ENCODE results near the gene PPP1R9A.

PPP1R9A gene

DNA sequence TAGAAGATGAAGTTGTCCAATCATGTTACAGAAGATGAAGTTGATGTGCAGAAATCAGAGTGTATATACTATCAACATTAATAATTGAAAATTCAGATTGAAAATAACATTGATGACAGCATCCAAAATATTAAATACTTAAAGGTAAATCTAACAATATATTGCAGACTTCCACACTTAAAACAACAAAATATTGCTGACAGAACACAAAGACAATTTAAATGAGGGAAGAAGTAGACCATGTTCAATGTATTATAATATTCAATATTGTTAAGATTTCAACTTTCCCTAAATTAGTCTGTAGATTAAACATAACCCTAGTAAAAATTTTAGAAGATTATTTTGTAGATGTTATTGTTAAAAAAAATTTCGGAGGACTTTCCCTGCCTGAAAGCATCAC lies 265.0 kb downstream of the PPP1R9A start:
- Histone ChIP-seq H3K9me3 (ENCODE audit: control insufficient read depth, low read length) (peaks cover 6% of the 10 kb centered on the region), H3K9ac (ENCODE audit: low read length) (no peak overlapping the region), H3K4me3 (ENCODE audit: low read length) (no peak overlapping the region), H3K27me3 (replicated peaks; ENCODE audit: control insufficient read depth, insufficient read depth, low read length) (no peaks in the 10 kb centered on the region), H3K36me3 (ENCODE audit: control insufficient read depth, insufficient read depth, low read length, severe bottlenecking) (no peaks in the 10 kb centered on the region), H3K4me1 (ENCODE audit: control insufficient read depth, insufficient read depth, low read length) (peaks cover 16% of the 10 kb centered on the region)
- no peak for DNase-seq (ENCODE audit: low read depth)

DNA sequence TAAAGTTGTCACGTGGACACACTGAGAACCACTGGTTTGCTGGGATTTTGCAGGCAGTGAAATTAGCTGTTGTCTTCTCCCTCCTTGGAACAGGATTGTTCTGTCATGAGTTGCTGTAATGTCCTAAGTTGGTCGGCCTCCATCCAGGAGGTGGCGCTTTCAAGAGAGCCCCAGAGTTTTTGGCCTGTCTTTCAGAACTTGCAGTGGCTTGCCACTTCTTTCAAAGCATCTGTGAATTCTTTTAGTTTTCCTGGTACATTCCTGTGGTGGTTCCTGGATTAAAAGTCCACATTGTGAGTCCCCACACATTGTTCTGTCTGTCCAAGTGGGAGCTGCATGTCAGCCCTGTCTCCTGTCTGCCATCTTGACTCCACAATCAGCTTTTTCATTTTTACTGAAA lies 283.1 kb downstream of the PPP1R9A start:
- H3K27me3 ChIP-seq (replicated peaks; ENCODE audit: control insufficient read depth, insufficient read depth, low read length), result no peaks in the 10 kb centered on the region
- no peaks in the 10 kb centered on the region for H3K9me3 ChIP-seq (ENCODE audit: control insufficient read depth, low read length)
- no peak overlapping the region for H3K4me3 ChIP-seq (ENCODE audit: low read length)
- no peaks in the 10 kb centered on the region for H3K36me3 ChIP-seq (ENCODE audit: control insufficient read depth, insufficient read depth, low read length, severe bottlenecking)
- DNase-seq (ENCODE audit: low read depth), result no peak
- H3K9ac ChIP-seq (ENCODE audit: low read length), result no peak overlapping the region
- no peaks in the 10 kb centered on the region for H3K4me1 ChIP-seq (ENCODE audit: control insufficient read depth, insufficient read depth, low read length)

DNA sequence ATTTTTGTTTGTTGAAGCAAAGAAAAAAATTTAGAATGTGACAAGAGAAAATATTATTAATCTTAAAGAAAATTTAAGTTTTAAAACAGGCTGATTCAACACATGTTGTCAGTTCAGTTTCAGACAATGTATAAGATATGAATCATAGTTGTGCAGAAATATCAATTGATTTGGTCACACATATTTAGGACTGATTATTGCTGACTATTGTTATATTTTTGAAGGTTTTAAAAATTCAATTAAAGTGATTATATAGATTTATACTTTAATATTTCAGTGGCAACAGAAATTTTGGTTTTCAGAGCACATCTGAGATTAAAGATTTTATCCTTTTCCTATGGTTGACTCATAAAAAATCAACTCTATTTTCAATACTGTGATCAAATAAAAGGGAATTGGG lies 284.4 kb downstream of the PPP1R9A start:
- H3K4me1 ChIP-seq (ENCODE audit: control insufficient read depth, insufficient read depth, low read length), result no peaks in the 10 kb centered on the region
- H3K36me3 ChIP-seq (ENCODE audit: control insufficient read depth, insufficient read depth, low read length, severe bottlenecking), result no peaks in the 10 kb centered on the region
- DNase-seq (ENCODE audit: low read depth), result no peak
- no peaks in the 10 kb centered on the region for H3K27me3 ChIP-seq (replicated peaks; ENCODE audit: control insufficient read depth, insufficient read depth, low read length)
- H3K9me3 ChIP-seq (ENCODE audit: control insufficient read depth, low read length), result no peaks in the 10 kb centered on the region
- no peak overlapping the region for H3K9ac ChIP-seq (ENCODE audit: low read length)
- no peak overlapping the region for H3K4me3 ChIP-seq (ENCODE audit: low read length)

DNA sequence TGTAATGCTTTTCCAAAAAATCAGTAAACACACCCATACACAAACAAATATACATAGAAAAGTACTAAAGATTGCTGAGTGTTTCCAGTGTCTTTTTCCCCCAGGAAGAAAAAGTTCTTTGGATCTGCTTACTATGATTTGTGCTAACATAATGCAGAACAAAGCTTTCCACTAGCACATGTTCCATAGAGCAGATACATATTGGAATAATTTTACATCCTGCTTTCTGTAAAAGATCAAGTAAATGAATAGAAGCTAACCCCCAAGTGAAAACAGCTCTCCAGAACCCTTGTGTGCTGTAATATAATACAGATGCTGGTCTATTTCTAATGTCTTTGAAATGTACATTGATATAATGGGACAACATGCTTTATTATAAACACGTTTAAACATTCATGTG lies 291.5 kb downstream of the PPP1R9A start:
- no peak for DNase-seq (ENCODE audit: low read depth)
- no peak overlapping the region for H3K9ac ChIP-seq (ENCODE audit: low read length)
- no peaks in the 10 kb centered on the region for H3K36me3 ChIP-seq (ENCODE audit: control insufficient read depth, insufficient read depth, low read length, severe bottlenecking)
- no peaks in the 10 kb centered on the region for H3K27me3 ChIP-seq (replicated peaks; ENCODE audit: control insufficient read depth, insufficient read depth, low read length)
- no peaks in the 10 kb centered on the region for H3K9me3 ChIP-seq (ENCODE audit: control insufficient read depth, low read length)
- H3K4me1 ChIP-seq (ENCODE audit: control insufficient read depth, insufficient read depth, low read length), result peaks cover 6% of the 10 kb centered on the region
- no peak overlapping the region for H3K4me3 ChIP-seq (ENCODE audit: low read length)

DNA sequence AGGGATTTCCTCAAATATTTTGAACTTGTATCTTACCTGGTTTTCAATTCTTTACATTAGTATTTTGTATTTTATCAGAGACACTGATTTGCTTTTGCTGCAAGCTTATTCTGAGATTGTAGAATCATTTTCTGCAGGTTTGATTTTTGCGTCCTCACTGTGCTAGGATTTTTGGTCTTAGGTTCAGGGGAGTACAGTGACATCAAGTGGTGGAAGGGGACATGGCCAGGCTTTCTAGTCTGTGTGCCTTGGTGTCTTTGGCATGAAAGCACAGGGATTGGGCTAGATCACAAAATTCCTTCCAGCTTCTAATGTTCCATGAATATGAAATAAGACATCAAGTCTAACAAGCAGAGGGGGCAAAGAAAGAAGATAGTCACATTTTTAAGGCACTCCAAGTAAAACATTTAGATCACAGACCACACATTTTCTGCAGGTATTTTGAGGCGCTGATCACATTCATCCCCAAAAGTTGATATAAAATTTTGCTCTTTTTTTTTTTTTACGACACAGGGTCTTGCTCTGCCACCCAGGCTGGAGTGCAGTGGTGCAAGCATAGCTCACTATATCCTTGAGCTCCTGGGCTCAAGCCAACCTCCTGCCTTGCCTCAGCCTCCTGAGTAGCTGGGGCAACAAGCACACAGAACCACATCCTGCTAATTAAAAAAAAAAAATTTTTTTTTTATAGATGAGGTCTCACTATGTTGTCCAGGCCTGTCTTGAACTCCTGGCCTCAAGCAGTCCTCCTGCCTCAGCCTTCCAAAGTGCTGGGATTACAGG lies 292.6 kb downstream of the PPP1R9A start:
- Histone ChIP-seq H3K4me3 (ENCODE audit: low read length) (no peak overlapping the region), H3K9me3 (ENCODE audit: control insufficient read depth, low read length) (no peaks in the 10 kb centered on the region), H3K4me1 (ENCODE audit: control insufficient read depth, insufficient read depth, low read length) (peaks cover 6% of the 10 kb centered on the region), H3K27me3 (replicated peaks; ENCODE audit: control insufficient read depth, insufficient read depth, low read length) (no peaks in the 10 kb centered on the region), H3K9ac (ENCODE audit: low read length) (no peak overlapping the region), H3K36me3 (ENCODE audit: control insufficient read depth, insufficient read depth, low read length, severe bottlenecking) (no peaks in the 10 kb centered on the region)
- peak; percentile 65 for DNase-seq (ENCODE audit: low read depth)

DNA sequence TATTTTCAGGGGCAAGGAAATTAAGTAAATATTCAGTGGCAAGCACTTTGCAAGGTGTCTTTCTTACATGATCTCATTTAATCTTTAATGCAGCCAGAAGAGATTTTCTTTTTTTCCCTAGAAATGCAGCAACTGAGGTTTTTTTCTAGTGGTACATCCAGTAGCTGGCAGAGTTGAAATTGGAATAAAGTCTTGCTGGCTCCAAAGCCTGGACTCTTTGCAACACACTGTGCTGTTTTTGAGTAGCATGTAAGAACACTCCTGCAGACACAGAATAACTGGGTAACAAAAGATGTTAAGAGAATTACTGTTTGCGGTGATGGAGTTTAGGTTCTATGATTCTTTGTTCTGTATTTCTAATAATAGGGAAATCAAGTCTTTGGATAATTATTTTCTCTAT lies 293.3 kb downstream of the PPP1R9A start:
- Histone ChIP-seq H3K27me3 (replicated peaks; ENCODE audit: control insufficient read depth, insufficient read depth, low read length) (no peaks in the 10 kb centered on the region), H3K4me1 (ENCODE audit: control insufficient read depth, insufficient read depth, low read length) (peaks cover 12% of the 10 kb centered on the region), H3K9me3 (ENCODE audit: control insufficient read depth, low read length) (no peaks in the 10 kb centered on the region), H3K36me3 (ENCODE audit: control insufficient read depth, insufficient read depth, low read length, severe bottlenecking) (no peaks in the 10 kb centered on the region), H3K4me3 (ENCODE audit: low read length) (no peak overlapping the region), H3K9ac (ENCODE audit: low read length) (no peak overlapping the region)
- DNase-seq (ENCODE audit: low read depth), result no peak

DNA sequence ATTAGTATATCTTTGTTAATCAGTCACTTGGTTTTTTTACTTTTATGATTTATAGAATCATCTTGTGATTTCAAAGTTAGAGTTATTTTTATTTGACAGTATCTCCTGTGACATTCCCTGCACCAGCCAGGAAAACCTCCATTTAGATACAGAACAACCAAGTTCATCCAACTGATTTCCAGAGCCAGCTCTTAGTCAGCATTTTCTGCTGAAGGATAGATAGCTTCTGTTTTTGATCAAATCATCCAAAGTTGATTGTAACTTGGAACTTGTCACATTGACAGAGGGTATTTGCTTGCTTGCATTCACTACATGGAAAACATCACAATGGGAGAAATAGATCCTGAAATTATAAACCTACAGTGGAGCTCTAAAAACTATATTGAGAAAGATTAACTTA lies 294.3 kb downstream of the PPP1R9A start:
- H3K9ac ChIP-seq (ENCODE audit: low read length), result no peak overlapping the region
- no peak overlapping the region for H3K4me3 ChIP-seq (ENCODE audit: low read length)
- no peaks in the 10 kb centered on the region for H3K27me3 ChIP-seq (replicated peaks; ENCODE audit: control insufficient read depth, insufficient read depth, low read length)
- H3K36me3 ChIP-seq (ENCODE audit: control insufficient read depth, insufficient read depth, low read length, severe bottlenecking), result no peaks in the 10 kb centered on the region
- H3K4me1 ChIP-seq (ENCODE audit: control insufficient read depth, insufficient read depth, low read length), result peaks cover 22% of the 10 kb centered on the region
- no peak for DNase-seq (ENCODE audit: low read depth)
- no peaks in the 10 kb centered on the region for H3K9me3 ChIP-seq (ENCODE audit: control insufficient read depth, low read length)

DNA sequence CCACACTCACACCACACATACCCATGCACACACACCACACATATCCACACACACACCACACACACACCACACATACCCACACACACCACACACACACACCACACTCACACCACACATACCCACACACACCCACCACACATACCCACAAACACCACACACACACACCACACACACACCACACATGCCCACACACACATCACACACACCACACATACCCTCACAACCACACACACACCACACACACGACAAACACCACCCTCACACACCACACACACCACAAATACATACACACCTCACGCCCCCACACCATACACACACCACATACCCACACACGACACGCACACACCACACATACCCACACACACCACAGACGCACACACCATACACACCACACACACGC lies 297.2 kb downstream of the PPP1R9A start:
- no peak overlapping the region for H3K4me3 ChIP-seq (ENCODE audit: low read length)
- no peaks in the 10 kb centered on the region for H3K36me3 ChIP-seq (ENCODE audit: control insufficient read depth, insufficient read depth, low read length, severe bottlenecking)
- H3K9me3 ChIP-seq (ENCODE audit: control insufficient read depth, low read length), result no peaks in the 10 kb centered on the region
- no peak overlapping the region for H3K9ac ChIP-seq (ENCODE audit: low read length)
- H3K4me1 ChIP-seq (ENCODE audit: control insufficient read depth, insufficient read depth, low read length), result peaks cover 27% of the 10 kb centered on the region
- no peaks in the 10 kb centered on the region for H3K27me3 ChIP-seq (replicated peaks; ENCODE audit: control insufficient read depth, insufficient read depth, low read length)
- DNase-seq (ENCODE audit: low read depth), result no peak

DNA sequence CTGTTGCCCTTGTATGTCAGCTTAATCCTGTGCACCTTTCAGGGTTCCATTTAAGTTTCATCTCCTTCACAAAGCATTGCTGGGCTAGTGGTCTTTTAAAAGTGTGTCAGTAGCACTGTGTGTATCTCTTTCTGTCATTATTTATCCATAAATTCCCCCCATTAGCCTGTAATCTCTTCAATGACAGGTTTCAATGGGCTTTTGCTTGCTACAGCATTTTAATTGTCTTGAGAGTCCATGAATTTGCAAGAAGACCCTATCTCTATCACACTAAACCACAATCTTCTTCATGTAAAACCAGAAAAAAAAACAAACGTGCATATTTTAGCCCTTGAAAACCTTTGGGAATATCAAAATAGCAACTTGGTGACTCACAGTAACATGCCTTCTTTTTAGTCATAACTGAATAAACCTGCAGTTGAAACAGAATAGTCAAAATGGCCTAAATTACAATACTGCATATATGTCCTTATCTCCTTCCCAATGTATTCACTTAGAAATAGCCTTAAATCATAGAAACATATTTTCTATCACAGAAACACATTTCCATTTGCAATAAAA lies 298.4 kb downstream of the PPP1R9A start:
- peak overlapping the region; percentile 32 for H3K9ac ChIP-seq (ENCODE audit: low read length)
- peak overlapping the region; percentile 45 for H3K4me3 ChIP-seq (ENCODE audit: low read length)
- DNase-seq (ENCODE audit: low read depth), result peak; percentile 60
- peaks cover 27% of the 10 kb centered on the region for H3K4me1 ChIP-seq (ENCODE audit: control insufficient read depth, insufficient read depth, low read length)
- H3K27me3 ChIP-seq (replicated peaks; ENCODE audit: control insufficient read depth, insufficient read depth, low read length), result no peaks in the 10 kb centered on the region
- H3K9me3 ChIP-seq (ENCODE audit: control insufficient read depth, low read length), result no peaks in the 10 kb centered on the region
- no peaks in the 10 kb centered on the region for H3K36me3 ChIP-seq (ENCODE audit: control insufficient read depth, insufficient read depth, low read length, severe bottlenecking)

DNA sequence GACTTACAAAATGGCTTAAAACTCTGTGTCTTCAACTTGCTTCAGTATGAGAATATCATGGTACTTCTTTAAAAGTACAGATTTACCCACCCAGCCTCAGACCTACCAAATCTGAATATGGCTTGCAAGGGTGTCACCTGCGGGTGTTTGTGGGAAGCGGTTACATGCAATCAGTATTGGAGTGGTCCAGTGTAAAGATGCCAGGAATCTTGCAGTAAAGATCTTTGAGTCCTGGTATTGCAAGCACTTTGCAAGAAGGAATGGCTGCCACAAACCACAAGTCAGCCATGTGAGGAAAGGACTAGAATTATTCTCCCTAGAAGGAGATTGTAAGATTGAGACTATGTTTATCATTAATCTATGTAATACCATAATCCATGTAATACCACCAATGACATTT lies 301.9 kb downstream of the PPP1R9A start:
- DNase-seq (ENCODE audit: low read depth), result peak; percentile 15
- no peak overlapping the region for H3K4me3 ChIP-seq (ENCODE audit: low read length)
- H3K27me3 ChIP-seq (replicated peaks; ENCODE audit: control insufficient read depth, insufficient read depth, low read length), result no peaks in the 10 kb centered on the region
- H3K36me3 ChIP-seq (ENCODE audit: control insufficient read depth, insufficient read depth, low read length, severe bottlenecking), result no peaks in the 10 kb centered on the region
- H3K4me1 ChIP-seq (ENCODE audit: control insufficient read depth, insufficient read depth, low read length), result peaks cover 38% of the 10 kb centered on the region
- H3K9ac ChIP-seq (ENCODE audit: low read length), result no peak overlapping the region
- no peaks in the 10 kb centered on the region for H3K9me3 ChIP-seq (ENCODE audit: control insufficient read depth, low read length)

DNA sequence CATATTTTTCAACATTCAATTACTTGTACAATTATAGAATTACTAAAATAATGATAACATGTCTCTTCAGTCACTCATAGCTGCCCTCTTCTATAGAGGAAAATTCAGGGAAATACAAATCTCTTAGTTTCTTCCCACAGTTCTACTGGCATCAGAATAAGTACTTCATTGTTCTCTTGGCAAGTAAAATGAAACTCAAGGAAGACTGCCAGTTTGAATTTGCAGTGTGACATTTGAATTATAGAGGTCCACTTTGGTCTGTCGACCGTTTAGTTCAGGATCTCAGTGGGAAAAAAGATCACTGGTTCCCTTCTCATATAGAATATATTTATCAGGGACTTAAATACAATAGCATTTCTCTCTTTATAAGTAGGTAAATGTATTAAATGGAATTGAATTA lies 302.4 kb downstream of the PPP1R9A start:
- no peak for DNase-seq (ENCODE audit: low read depth)
- H3K4me3 ChIP-seq (ENCODE audit: low read length), result no peak overlapping the region
- peaks cover 42% of the 10 kb centered on the region for H3K4me1 ChIP-seq (ENCODE audit: control insufficient read depth, insufficient read depth, low read length)
- no peaks in the 10 kb centered on the region for H3K27me3 ChIP-seq (replicated peaks; ENCODE audit: control insufficient read depth, insufficient read depth, low read length)
- H3K36me3 ChIP-seq (ENCODE audit: control insufficient read depth, insufficient read depth, low read length, severe bottlenecking), result no peaks in the 10 kb centered on the region
- H3K9ac ChIP-seq (ENCODE audit: low read length), result no peak overlapping the region
- no peaks in the 10 kb centered on the region for H3K9me3 ChIP-seq (ENCODE audit: control insufficient read depth, low read length)

DNA sequence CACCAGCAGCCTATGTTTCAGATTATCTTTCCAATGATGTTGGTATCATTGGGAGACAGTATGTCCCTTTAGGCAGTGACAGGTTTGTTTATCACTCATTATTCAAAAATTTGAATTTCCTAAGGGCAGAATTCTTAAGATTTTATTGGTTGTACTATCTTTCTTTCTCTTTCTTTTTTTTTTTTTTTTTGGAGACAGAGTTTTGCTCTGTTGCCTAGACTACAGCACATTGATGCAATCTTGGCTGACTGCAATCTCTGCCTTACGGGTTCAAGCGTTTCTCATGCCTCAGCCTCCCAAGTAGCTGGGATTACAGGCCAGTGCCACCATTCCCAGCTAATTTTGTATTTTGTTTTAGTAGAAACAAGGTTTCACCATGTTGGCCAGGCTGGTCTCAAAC lies 305.8 kb downstream of the PPP1R9A start:
- Histone ChIP-seq H3K4me3 (ENCODE audit: low read length) (peak overlapping the region; percentile 61), H3K4me1 (ENCODE audit: control insufficient read depth, insufficient read depth, low read length) (peaks cover 25% of the 10 kb centered on the region), H3K36me3 (ENCODE audit: control insufficient read depth, insufficient read depth, low read length, severe bottlenecking) (no peaks in the 10 kb centered on the region), H3K27me3 (replicated peaks; ENCODE audit: control insufficient read depth, insufficient read depth, low read length) (no peaks in the 10 kb centered on the region), H3K9me3 (ENCODE audit: control insufficient read depth, low read length) (no peaks in the 10 kb centered on the region), H3K9ac (ENCODE audit: low read length) (peak overlapping the region; percentile 57)
- no peak for DNase-seq (ENCODE audit: low read depth)
